NAMALWA (cell line): ENCODE measurements around the gene CEP19.

Experiments
- DNase-seq: peaks from one replicate; pipeline ENCODE4 v3.0.0-alpha.2; 2015; ENCODE audit warnings: low spot score

The CEP19 gene

DNA sequence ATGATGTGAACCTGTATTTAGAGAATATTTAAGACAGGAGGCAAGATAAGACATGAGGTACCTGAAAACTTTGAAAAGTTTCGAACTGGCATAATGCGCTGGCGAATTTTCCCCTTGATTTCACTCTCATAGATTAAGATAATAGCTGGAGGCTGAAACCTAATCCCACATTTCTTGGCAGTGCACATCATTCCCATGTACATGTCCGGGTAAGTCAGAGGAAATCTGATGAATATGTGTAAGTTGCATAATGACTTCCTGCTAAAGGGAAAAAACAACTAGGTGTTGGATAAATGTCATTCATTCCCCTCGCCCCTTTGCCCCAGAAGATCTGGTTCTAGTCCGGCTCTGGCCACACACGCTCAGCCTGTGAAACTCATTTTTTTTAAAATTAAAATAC, 3.6 kb downstream of the CEP19 start:
- DNase-seq: no peak

GRCh38 chr3:196707566-196707965, 4.5 kb downstream of the CEP19 start:
- DNase-seq: no peak

GRCh38 chr3:196706731-196707130, 5.3 kb downstream of the CEP19 start:
- no peak for DNase-seq

- DNase-seq: no peak
Measured at GRCh38 chr3:196706327-196706726, 5.7 kb downstream of the CEP19 start.

GRCh38 chr3:196700801-196701200, 11.2 kb downstream of the CEP19 start:
- DNase-seq: no peak

GRCh38 chr3:196699749-196700148, 12.3 kb downstream of the CEP19 start:
- DNase-seq: no peak

DNA sequence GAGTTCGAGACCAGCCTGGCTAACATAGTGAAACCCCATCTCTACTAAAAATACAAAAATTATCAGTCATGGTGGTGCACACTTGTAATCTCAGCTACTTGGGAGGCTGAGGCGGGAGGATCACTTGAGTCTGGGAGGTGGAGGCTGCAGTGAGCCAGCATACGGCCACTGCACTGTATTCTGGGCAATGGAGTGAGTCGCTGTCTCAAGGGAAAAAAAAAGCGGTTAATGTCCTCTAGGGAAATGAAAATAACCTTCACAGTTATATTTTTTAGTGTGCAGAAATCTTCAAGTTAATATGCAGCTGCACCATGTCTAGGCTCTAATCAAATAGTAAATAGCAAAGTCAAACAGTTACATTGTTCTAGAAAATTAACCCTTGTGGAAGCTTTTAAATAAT, 14.8 kb downstream of the CEP19 start:
- DNase-seq: peak; percentile 54

DNA sequence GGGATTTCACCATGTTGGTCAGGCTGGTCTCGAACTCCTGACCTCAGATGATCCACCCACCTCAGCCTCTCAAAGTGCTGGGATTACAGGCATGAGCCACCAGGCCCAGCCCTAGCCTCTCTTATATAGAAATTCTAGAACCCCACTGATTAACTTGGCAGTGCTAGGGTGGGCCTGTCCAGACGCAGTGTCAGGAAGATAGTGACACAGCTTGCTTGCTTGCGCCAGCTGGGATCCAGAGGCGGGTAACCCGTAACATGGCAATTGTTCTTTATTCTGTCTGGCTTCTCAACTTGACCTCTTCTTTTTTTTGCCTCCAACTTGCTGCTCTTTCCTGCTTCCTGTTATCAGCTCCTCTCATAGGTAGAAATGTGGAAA, 16.2 kb downstream of the CEP19 start:
- DNase-seq: no peak

GRCh38 chr3:196694941-196695848, 16.9 kb downstream of the CEP19 start:
- no peak for DNase-seq

- DNase-seq: peak; percentile 58
Measured at GRCh38 chr3:196694202-196694638, 17.8 kb downstream of the CEP19 start.

DNA sequence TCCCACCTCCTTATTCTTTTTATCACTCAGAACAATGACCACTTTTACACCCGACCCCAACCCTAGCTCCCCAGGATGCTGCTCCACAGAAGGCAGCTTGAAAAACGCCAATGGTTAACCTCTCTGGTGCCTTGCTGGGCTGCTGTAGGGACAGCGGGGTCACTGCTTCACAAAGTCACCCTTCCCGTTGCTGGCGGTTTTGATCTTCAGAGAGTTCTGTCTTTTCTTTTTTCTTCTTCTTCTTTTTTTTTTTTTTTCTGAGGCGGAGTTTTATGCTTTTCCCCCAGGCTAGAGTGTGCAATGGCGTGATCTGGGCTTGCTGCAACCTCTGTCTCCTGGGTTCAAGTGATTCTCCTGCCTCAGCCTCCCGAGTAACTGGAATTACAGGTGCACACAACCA, 20.7 kb downstream of the CEP19 start:
- no peak for DNase-seq

GRCh38 chr3:196689941-196690660, 21.9 kb downstream of the CEP19 start:
- DNase-seq: no peak

DNA sequence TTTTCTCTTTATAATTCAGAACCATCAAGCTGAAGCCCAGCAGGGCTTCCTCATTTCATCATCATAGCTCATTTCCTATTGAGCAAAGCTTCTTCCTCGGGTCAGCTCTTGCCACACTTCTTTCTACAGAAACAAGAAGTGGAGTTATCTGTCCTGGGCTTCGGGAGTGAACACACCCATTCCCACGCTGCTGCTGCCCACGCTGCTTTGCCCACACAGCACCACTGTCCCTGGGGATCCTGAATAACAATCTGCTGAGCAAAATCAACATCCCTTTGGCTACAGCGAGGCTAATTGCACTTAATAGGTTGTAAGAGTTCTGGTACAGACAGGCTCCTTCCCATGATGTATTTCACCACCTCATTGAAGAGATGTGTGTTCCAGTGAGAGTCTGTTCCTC, 23.7 kb downstream of the CEP19 start:
- DNase-seq: no peak

DNA sequence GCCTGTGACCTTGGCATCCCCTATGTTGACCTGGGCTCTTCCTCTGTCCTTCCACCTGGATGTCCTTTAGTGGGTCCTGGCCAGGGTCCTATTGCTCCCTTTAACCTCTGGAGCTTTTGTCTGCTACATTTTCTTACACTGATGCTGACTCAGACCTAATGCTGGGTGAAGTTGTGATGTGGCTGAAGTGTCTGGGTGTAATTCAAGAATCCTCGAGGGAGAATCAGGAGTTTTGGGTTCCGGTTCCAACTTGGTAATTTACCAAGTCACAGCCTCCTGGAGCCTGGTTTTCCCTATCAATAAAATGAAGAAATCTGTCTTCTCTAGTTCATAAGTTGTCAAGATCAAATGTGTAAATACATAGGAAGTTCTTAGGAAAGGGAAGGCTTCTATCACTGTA, 25.6 kb downstream of the CEP19 start:
- no peak for DNase-seq

DNA sequence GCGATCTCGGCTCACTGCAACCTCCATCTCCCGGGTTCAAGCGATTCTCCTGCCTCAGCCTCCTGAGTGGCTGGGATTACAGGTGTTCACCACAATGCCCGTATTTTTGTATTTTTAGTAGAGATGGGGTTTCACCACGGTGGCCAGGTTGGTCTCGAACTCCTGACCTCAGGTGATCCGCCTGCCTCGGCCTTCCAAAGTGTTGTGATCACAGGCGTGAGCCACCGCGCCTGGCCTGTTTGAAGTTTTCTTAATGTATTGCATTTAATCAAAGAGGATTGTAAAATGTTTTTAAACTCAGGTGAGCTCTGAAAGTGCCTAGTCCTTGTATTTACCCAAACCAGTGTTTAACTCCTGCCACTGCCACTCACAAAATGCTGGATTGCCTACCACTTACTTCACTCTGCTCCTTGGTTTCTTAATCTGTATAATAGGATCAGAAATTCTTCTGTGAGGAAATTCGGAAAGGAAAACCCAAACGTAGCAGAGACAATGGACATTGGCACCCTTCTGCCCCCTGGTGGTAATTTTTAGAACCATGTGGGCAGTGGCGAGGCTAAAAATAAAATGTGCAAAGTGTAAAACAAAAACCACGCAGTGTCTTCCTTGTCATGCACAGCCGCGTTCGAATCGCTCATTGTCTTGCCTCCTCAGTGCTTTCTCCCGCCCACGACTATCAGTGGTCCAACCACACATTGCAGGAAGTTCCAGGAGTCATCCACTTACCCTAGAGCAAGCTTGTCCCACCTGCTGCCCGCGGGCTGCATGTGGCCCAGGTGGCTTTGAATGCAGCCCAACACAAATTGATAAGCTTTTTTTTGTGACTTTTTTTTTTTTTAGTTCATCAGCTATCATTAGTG, 27.3 kb downstream of the CEP19 start:
- peak; percentile 84 for DNase-seq

GRCh38 chr3:196677931-196678330, 34.1 kb downstream of the CEP19 start:
- no peak for DNase-seq

DNA sequence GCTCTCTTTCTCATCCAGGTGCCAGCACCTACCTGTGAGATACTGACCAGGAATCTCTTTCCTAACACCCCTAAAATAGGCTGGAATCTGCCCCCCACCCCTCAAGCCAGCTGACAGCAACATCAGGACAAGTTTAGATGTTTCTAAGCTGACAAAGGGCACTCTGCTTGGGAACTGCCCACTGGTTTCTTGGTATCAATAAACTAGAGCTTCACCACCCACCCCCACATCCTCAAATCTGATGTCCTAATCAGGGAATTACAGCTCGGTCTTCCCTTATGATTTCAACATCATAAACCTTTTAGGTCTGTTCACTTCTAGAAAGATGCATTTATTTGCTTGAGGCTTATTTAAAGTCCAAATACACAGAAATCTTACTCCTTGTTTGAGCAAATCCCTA, 34.7 kb downstream of the CEP19 start:
- no peak for DNase-seq

GRCh38 chr3:196673632-196674031, 38.4 kb downstream of the CEP19 start:
- no peak for DNase-seq

DNA sequence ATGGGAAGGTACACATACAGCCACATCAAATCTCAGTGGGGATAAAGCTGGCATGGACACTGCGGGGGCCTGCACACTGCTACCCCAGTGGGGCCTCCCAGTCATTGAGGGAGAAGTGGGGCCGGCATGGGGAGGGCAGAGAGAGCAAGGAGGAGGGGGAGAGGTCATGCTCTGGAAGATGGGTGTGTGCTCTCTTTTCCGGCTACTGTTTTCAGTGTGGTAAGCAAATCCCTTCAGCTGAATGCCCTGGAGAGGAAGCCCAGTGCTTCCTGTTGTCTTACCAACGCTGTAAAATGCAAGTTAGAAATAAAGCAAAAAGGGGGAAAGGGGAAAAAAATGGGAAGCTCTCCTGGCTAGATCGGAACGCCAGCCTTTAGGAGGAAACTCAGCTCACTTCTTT, 41.7 kb downstream of the CEP19 start:
- no peak for DNase-seq

GRCh38 chr3:196667056-196667825, 44.8 kb downstream of the CEP19 start:
- DNase-seq: no peak

DNA sequence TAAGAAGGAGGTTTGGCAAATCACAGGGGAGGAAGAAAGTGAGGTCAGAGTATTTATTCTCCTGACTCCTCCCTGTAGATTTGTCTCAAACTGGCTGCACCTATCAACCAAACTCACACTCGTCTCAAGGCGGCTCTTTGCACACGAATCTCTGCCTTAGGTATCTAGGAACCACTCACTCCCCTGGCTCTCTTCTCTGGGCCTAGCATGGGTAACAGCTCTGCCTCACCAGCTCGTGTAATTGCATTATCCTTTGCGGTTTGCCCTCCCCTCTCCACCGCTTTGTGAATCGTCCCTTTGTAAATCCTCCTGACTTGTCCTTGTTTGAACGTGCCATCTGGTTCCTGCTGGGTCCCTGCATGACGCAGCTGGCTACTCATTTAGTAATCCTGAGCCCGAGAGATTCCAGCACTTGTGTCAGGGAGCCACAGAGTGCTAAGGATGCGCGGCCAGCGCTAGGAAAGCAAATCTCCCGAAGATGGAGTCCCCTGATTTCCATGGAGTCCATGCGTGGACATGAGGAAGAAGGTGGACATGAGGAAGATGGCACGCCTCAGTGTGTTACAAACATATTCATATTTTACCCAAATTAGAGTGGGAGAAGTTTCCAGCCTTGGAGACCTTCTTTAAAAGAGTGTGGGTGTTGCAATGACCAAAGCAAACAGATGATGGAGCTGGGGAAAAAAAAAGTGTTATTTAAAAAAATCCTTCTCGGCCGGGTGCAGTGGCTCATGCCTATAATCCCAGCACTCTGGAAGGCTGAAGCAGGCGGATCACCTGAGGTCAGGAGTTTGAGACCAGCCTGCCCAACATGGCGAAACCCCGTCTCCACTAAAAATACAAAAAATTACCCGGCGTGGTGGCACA, 45.8 kb downstream of the CEP19 start:
- DNase-seq: no peak
